A549 treated with GW870086 at 1 μM for 4 hours (cell line): ENCODE data around the gene PACSIN1. TPM values are rescaled to one million over a fixed set of nuclear protein-coding genes. Genes with fewer than 3 reads are reported as not detected.

Experiments
- total RNA-seq: library from RNA; stranded (reverse); fragments of 200-300 nt; extraction: Qiagen RNA extraction; gene quantifications from 5 replicates; pipeline ENCODE4 v1.2.3, GENCODE V29; 2022; ENCODE audit warnings: low read depth

The PACSIN1 gene, protein sequence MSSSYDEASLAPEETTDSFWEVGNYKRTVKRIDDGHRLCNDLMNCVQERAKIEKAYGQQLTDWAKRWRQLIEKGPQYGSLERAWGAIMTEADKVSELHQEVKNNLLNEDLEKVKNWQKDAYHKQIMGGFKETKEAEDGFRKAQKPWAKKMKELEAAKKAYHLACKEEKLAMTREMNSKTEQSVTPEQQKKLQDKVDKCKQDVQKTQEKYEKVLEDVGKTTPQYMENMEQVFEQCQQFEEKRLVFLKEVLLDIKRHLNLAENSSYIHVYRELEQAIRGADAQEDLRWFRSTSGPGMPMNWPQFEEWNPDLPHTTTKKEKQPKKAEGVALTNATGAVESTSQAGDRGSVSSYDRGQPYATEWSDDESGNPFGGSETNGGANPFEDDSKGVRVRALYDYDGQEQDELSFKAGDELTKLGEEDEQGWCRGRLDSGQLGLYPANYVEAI
- total RNA-seq: 0.03 to 0.08 TPM (median 0.03 TPM) in 3 of 5 replicates, not detected in the others

DNA sequence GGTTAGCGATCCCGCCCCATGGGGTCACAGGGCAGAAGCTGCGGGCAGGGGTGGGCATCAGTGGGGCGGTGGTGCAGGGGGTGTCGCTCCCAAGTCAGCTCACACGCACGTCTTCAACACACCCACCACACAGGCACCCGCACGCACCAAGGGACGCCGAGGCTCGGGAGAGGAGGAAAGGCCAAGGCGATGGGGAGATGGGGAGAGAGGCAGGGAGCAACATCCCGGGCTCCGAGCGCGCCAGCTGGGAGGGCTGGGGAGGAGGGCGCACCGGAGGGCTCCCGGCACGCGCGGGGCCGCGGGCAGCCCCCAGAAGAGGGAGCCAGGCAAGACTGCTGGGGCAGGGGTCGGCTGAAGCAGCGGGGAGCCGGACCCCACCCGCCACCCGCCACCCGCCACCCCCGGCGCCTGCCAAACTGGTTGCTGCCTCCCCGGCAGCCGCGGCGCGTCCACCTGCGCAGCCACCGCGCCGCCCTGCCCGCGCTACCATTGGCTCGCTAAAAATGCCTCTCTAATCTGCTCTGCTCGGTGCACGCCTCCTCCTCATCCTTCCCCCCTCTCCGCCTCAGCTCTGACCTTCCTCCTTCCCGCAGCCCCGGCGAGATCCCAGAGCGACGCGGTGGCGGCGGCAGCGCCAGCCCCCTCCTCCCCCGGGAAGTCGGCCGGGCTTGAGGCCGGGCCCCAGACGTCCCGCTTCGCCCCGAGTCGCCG, at the start of gene PACSIN1:
Gene PACSIN1, plus strand, starts transcription at position 546 of the 711 bp plus-strand sequence. CDS start 60,230 bp downstream, outside the sequence.

DNA sequence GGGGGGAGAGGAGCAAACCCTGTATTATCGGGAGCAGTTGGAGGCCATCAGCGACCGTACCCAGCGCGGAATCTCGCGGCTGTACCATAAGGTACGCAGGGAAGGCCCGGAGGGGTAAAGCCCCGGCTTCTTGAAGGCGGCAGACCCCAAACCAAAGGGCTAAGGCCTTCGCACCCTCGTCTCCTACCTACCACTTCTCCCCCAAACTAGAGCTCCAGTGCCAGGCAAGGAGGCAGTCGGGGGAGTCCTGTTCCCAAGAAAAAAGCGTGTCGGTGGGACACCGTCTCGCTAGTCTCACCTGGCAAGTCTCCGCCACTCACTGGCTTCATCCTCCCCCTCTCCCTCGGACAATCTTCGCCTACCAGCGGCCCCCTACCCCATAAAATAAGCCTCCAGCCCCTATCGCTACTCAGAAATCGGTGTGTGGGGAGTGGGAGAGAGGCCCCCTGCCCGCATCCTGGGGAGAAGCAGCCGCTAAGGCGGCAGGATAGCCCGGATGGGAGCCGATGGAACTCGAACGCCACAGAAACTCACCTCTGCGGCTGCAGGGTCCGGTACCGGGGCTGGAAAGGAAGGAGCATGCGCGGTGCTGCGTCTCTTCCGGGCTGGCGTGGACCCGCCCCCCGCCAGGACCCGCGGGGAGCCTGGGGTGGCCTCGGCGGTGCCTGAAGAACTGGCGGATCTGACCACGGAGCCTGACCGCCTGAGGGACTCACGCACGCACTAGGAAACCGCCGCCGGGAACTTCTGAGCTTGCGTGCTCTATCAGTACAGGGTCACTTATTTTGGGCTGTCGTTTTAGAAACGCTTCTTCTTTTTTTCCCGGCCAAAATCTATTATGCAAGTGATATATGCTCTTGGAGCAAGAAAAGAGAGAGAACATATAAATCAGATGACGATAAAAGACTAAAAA, 40.1 kb upstream of the PACSIN1 start, which contains the start of gene RPS10:
Gene RPS10, minus strand, starts transcription at position 572 of the 913 bp plus-strand sequence. CDS start 848 bp downstream, outside the sequence.

DNA sequence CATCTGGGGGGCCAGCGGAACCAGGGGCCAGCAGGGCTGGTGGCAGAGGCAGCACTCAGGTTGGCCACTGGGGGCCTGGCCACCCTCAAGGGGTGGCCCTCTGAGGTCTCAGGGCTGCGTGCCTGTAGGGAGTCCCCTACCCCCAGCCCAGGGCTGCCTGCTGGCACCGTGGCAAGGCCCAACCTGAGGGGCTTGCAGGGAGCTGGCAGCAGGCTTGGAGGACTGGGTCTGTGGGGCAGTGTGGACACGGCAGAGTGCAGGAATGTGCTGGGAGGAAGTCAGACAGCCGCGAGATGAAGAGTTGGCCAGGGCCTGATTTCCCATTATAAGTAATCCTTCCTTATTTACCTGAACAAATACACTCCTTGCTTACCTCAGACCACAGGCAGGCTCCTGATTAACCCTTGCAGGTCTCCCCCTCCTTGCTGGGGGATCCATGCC, 90.2 kb downstream of the PACSIN1 start, which contains the start of gene SPDEF:
Gene SPDEF, minus strand, starts transcription at position 299 of the 441 bp plus-strand sequence. CDS start 11,874 bp downstream, outside the sequence.

Other genes with a start within 250 kb of the PACSIN1 start
- 413 to 611 TPM (median 528 TPM) in 5 replicates for gene HMGA1, start 229.2 kb upstream of the PACSIN1 start, total RNA-seq
- 20.8 to 24.7 TPM (median 21.8 TPM) in 5 replicates for gene SMIM29, start 217.1 kb upstream of the PACSIN1 start, total RNA-seq
- gene NUDT3, start 73.4 kb upstream of the PACSIN1 start, total RNA-seq: 6.0 to 8.1 TPM (median 6.4 TPM) in 5 replicates
- gene RPS10, start 40.0 kb upstream of the PACSIN1 start, total RNA-seq: 2,020 to 2,216 TPM (median 2,116 TPM) in 5 replicates
- 1.2 to 2.1 TPM (median 1.9 TPM) in 5 replicates for gene SPDEF, start 90.3 kb downstream of the PACSIN1 start, total RNA-seq
- gene ILRUN, start 230.7 kb downstream of the PACSIN1 start, total RNA-seq: 33.1 to 35.7 TPM (median 34.6 TPM) in 5 replicates